ENCODE measurements around the gene TWSG1.
A peak's percentile ranks its signal among the peaks of the same experiment; 100 is the strongest.
"Not testable (repeated sequence)": the region's sequence is repeated elsewhere in the genome, so short reads cannot be mapped to it uniquely, and the experiment has no call there.

Gene TWSG1

GRCh38 chr18:9422816-9423519 is 88.4 kb downstream of the TWSG1 start:
- no peak for DNase-seq
- H3K36me3 ChIP-seq, result no peaks in the 10 kb centered on the region
- TF ChIP-seq CTCF (IDR thresholded peaks at IDR 0.05; ENCODE audit: low read depth, low read length), result no peak
- no peaks in the 10 kb centered on the region for H3K27me3 ChIP-seq (ENCODE audit: insufficient read depth, low read depth, severe bottlenecking)
- H3K4me3 ChIP-seq (ENCODE audit: low read depth, low read length), result no peak overlapping the region
- peaks cover 6% of the 10 kb centered on the region for H3K9me3 ChIP-seq (ENCODE audit: severe bottlenecking)
- H3K27ac ChIP-seq, result no peak overlapping the region

GRCh38 chr18:9423648-9424047 is 89.1 kb downstream of the TWSG1 start:
- not testable (repeated sequence) for H3K9me3 ChIP-seq (ENCODE audit: severe bottlenecking); H3K27me3 ChIP-seq (ENCODE audit: insufficient read depth, low read depth, severe bottlenecking); H3K4me3 ChIP-seq (ENCODE audit: low read depth, low read length); H3K36me3 ChIP-seq; DNase-seq; H3K27ac ChIP-seq

- H3K36me3 ChIP-seq; H3K27me3 ChIP-seq (ENCODE audit: insufficient read depth, low read depth, severe bottlenecking); H3K9me3 ChIP-seq (ENCODE audit: severe bottlenecking); H3K27ac ChIP-seq; H3K4me3 ChIP-seq (ENCODE audit: low read depth, low read length); DNase-seq: not testable (repeated sequence)
Measured at GRCh38 chr18:9424235-9424634, 89.7 kb downstream of the TWSG1 start.

- DNase-seq, result no peak
- Histone ChIP-seq H3K27ac (peak overlapping the region; percentile 29), H3K36me3 (no peaks in the 10 kb centered on the region), H3K4me3 (ENCODE audit: low read depth, low read length) (no peak overlapping the region), H3K9me3 (ENCODE audit: severe bottlenecking) (peaks cover 9% of the 10 kb centered on the region), H3K27me3 (ENCODE audit: insufficient read depth, low read depth, severe bottlenecking) (no peaks in the 10 kb centered on the region)
- no peak for TF ChIP-seq CTCF (IDR thresholded peaks at IDR 0.05; ENCODE audit: low read depth, low read length)
Measured at GRCh38 chr18:9426753-9427152, 92.2 kb downstream of the TWSG1 start.

- H3K9me3 ChIP-seq (ENCODE audit: severe bottlenecking), result peaks cover 9% of the 10 kb centered on the region
- DNase-seq, result no peak
Measured at GRCh38 chr18:9428301-9428706, 93.7 kb downstream of the TWSG1 start.

GRCh38 chr18:9428862-9429661 is 94.5 kb downstream of the TWSG1 start:
- Histone ChIP-seq H3K9me3 (ENCODE audit: severe bottlenecking) (peaks cover 9% of the 10 kb centered on the region), H3K27ac (no peak overlapping the region)
- TF ChIP-seq CTCF (IDR thresholded peaks at IDR 0.05; ENCODE audit: low read depth, low read length), result no peak

More at GRCh38 chr18:9428301-9428706, 93.7 kb downstream of the TWSG1 start:
- Histone ChIP-seq H3K27ac (no peak overlapping the region), H3K4me3 (ENCODE audit: low read depth, low read length) (no peak overlapping the region), H3K27me3 (ENCODE audit: insufficient read depth, low read depth, severe bottlenecking) (no peaks in the 10 kb centered on the region), H3K36me3 (no peaks in the 10 kb centered on the region)
- no peak for TF ChIP-seq CTCF (IDR thresholded peaks at IDR 0.05; ENCODE audit: low read depth, low read length)

More at GRCh38 chr18:9428862-9429661, 94.5 kb downstream of the TWSG1 start:
- no peak for DNase-seq
- H3K36me3 ChIP-seq, result no peaks in the 10 kb centered on the region
- no peaks in the 10 kb centered on the region for H3K27me3 ChIP-seq (ENCODE audit: insufficient read depth, low read depth, severe bottlenecking)
- no peak overlapping the region for H3K4me3 ChIP-seq (ENCODE audit: low read depth, low read length)
